HFFc6 (cell line): ENCODE results near the gene MCF2L. TPM values are rescaled to one million over a fixed set of nuclear protein-coding genes. Genes with fewer than 3 reads are reported as not detected.

Experiments
- DNase-seq: peaks from one replicate; pipeline ENCODE4 v3.0.0-alpha.2; 2018
- H3K27ac Mint-ChIP-seq: 2 replicates; pipeline ENCODE4 v1.8.0; 2020; ENCODE audit warnings: mild to moderate bottlenecking, mixed read lengths
- H3K27me3 Mint-ChIP-seq: 2 replicates; pipeline ENCODE4 v1.8.0; 2021; ENCODE audit warnings: mild to moderate bottlenecking, moderate library complexity, mixed read lengths; ENCODE audit not compliant: insufficient read depth
- H3K36me3 Mint-ChIP-seq: 2 replicates; pipeline ENCODE4 v1.8.0; 2021; ENCODE audit warnings: low read depth, mixed read lengths
- H3K4me1 Mint-ChIP-seq: 2 replicates; pipeline ENCODE4 v1.8.0; 2020; ENCODE audit warnings: low read depth, mixed read lengths
- H3K4me3 Mint-ChIP-seq: 2 replicates; pipeline ENCODE4 v1.8.0; 2020; ENCODE audit warnings: mild to moderate bottlenecking, moderate library complexity, mixed read lengths
- H3K9me3 Mint-ChIP-seq: 2 replicates; pipeline ENCODE4 v1.8.0; 2020; ENCODE audit warnings: mild to moderate bottlenecking, mixed read lengths
- CTCF ChIP-seq: fragments of 200-600 bp; sonication (generic); IDR thresholded peaks from 2 replicates; pipeline ENCODE4 v1.5.0; 2021; ENCODE audit warnings: antibody characterized with exemption, mild to moderate bottlenecking
- total RNA-seq, 6 experiments: library from RNA; stranded (reverse); fragmentation: NEBNext Ultra II Directional; extraction: Animal tissue kit (Norgen Biotek cat#: 25700); gene quantifications; 2 replicates in 1 of 6; 3 replicates in 5 of 6; pipeline ENCODE4 v1.2.3, GENCODE V29; 2021

Gene MCF2L
- total RNA-seq, 6 experiments from 2014 or later, result not detected

DNA sequence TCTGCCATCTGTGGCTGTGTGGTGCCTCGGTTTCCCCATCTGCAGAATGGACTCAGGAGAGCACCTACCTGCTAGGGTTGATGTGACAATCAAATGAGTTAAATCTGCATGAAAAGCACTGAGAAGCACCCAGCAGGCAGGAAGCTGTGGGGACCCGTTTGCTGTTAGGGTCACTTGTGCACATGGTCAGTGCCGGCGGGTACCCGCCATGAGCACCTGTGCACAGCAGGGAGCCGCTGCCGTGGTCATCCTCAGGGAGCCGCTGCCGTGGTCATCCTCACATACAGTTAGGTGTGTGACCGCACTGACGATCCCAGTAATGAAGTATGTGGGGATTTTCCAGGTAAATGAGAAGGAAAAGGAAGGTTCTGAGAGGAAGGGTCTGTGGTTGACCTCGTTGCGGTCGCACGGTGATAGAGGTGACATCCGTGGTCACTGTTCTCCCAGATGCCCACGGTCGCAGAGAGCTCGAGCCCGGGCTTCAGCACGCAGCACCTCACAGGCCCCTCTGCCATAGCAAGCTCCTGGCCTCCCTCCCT lies 6.5 kb downstream of the MCF2L start:
- H3K27ac Mint-ChIP-seq, result no peak overlapping the region
- H3K27me3 Mint-ChIP-seq, result peaks cover 50% of the 10 kb centered on the region
- no peaks in the 10 kb centered on the region for H3K4me1 Mint-ChIP-seq
- no peak for TF ChIP-seq CTCF
- DNase-seq, result no peak
- H3K9me3 Mint-ChIP-seq, result no peaks in the 10 kb centered on the region
- H3K4me3 Mint-ChIP-seq, result no peak overlapping the region
- no peaks in the 10 kb centered on the region; the same call in 1 of the 2 replicates for H3K36me3 Mint-ChIP-seq

DNA sequence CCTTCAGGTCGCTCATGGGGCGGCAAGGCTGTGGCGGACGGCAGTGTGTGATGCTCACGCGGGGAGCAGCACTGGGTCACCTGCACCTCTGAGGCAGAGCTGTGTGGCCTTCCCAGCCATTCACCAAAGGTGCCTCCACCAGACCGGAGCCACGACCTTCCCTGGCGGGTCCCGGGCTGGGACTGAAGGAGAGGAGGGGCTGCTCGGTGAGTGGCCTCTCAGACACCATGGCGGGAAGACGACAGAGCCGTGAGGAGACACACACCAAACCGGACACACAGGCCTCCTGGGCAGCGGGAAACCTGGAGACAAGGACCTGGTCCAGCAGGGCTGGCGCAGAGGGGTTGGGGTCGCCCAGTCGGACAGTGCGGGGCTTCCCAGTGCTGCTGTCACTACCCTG lies 7.5 kb downstream of the MCF2L start:
- no peak for DNase-seq
- peaks cover 39% of the 10 kb centered on the region for H3K27me3 Mint-ChIP-seq
- TF ChIP-seq CTCF, result no peak
- H3K4me3 Mint-ChIP-seq, result no peak overlapping the region
- no peaks in the 10 kb centered on the region; the same call in 1 of the 2 replicates for H3K36me3 Mint-ChIP-seq
- H3K4me1 Mint-ChIP-seq, result no peaks in the 10 kb centered on the region
- no peaks in the 10 kb centered on the region for H3K9me3 Mint-ChIP-seq
- no peak overlapping the region for H3K27ac Mint-ChIP-seq

DNA sequence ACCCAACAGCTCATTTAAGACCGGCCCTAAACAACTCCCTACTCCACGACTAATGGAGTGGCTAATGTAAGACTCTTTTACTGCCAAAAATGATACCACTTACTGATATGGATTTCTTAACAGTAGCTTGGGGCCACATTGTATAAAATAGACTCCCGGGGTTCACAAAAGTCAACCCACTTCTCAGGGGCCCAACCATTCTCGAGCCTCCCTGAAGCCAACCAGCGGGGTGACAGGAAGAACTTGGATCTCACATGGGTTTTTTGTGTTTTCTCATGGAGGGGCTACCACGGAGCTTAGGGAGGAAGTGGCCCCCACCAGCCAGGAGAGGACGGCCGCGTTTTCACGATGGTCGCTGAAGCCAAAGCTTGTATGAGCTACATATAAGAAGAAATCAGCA lies 8.1 kb downstream of the MCF2L start:
- Mint-ChIP-seq H3K27ac (no peak overlapping the region), H3K27me3 (peaks cover 38% of the 10 kb centered on the region), H3K9me3 (no peaks in the 10 kb centered on the region), H3K4me3 (no peak overlapping the region), H3K36me3 (no peaks in the 10 kb centered on the region; the same call in 1 of the 2 replicates), H3K4me1 (no peaks in the 10 kb centered on the region)
- no peak for DNase-seq
- no peak for TF ChIP-seq CTCF

GRCh38 chr13:112977525-112977924 lies 8.5 kb downstream of the MCF2L start:
- no peak for TF ChIP-seq CTCF
- H3K27ac Mint-ChIP-seq, result no peak overlapping the region
- no peaks in the 10 kb centered on the region for H3K9me3 Mint-ChIP-seq
- H3K4me3 Mint-ChIP-seq, result no peak overlapping the region
- DNase-seq, result no peak
- H3K36me3 Mint-ChIP-seq, result no peaks in the 10 kb centered on the region; the same call in 1 of the 2 replicates
- H3K27me3 Mint-ChIP-seq, result peaks cover 40% of the 10 kb centered on the region
- H3K4me1 Mint-ChIP-seq, result no peaks in the 10 kb centered on the region

- H3K36me3 Mint-ChIP-seq, result no peaks in the 10 kb centered on the region; the same call in 1 of the 2 replicates
- H3K4me1 Mint-ChIP-seq, result no peaks in the 10 kb centered on the region
- no peak for TF ChIP-seq CTCF
These were observed 9.8 kb downstream of the MCF2L start for GRCh38 chr13:112978561-112979405.

More at GRCh38 chr13:112978561-112979405, 9.8 kb downstream of the MCF2L start:
- no peak overlapping the region for H3K4me3 Mint-ChIP-seq
- no peaks in the 10 kb centered on the region for H3K9me3 Mint-ChIP-seq
- H3K27ac Mint-ChIP-seq, result no peak overlapping the region
- peaks cover 49% of the 10 kb centered on the region for H3K27me3 Mint-ChIP-seq
- no peak for DNase-seq
